ENCODE measurements around the gene CD99L2. TPM values are rescaled to one million over a fixed set of nuclear protein-coding genes. Genes with fewer than 3 reads are reported as not detected.

CD99L2 gene, protein sequence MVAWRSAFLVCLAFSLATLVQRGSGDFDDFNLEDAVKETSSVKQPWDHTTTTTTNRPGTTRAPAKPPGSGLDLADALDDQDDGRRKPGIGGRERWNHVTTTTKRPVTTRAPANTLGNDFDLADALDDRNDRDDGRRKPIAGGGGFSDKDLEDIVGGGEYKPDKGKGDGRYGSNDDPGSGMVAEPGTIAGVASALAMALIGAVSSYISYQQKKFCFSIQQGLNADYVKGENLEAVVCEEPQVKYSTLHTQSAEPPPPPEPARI
- 33.1 TPM for polyA plus RNA-seq (2013, experiment 1 of 2)
- polyA plus RNA-seq (2013, experiment 2 of 2), result 33.7 TPM

DNA sequence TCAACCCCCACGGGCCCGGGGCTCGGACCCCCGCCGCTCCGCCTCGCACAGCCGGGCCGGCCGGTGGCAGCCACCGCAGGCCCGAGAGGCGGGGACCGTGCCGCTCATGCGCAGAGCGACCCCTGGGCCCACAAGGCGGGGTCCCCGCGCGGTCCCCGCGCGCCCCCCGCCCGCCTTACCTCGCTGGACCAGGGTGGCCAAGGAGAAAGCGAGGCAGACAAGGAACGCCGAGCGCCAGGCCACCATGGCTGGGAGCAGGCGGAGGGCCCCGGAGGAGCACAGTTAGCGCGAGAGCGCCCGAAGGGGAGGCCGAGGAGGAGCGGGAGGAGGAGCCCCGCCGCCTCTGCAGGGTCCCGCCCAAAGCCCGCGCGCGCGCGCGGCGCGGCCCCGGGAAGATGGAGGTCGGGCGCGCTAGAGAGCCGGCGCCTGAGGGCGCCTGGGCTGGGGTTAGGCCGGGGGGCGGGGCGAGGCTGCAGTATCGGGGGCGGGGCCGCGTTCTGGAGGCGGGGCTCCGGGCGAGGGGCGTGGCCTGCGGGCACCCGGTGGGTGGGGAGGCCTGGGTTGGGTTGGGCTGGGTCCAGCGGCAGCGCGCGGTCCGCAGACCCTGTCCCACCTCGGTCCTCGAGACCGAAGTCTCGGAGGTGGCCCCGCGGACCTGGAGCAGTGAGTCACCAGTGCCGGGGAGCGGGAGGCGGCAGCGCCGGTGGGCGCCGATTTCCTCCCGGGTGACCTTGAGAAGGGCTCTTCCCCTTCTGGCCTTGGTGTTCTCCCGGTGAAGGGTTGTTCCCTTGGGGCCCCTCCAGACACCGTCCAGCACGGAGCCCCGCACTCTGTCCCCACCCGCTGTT is at the start of gene CD99L2:
TSS of gene CD99L2 (minus strand) at position 326 of the 848 bp plus-strand sequence. CDS start at position 246, 80 bp downstream.
- no peak within 1 kb of the TSS for H2BK5ac ChIP-seq (ENCODE audit: low read length)
- WGBS, 2 donors (ENCODE audit: extremely low coverage in 2 of 2, insufficient read length in 2 of 2, insufficient replicate concordance in 1 of 2), result no CpG with 5 or more reads among the region's 95 CpGs
- peak within 1 kb of the TSS; percentile 90 for H3K18ac ChIP-seq (ENCODE audit: low read length)

DNA sequence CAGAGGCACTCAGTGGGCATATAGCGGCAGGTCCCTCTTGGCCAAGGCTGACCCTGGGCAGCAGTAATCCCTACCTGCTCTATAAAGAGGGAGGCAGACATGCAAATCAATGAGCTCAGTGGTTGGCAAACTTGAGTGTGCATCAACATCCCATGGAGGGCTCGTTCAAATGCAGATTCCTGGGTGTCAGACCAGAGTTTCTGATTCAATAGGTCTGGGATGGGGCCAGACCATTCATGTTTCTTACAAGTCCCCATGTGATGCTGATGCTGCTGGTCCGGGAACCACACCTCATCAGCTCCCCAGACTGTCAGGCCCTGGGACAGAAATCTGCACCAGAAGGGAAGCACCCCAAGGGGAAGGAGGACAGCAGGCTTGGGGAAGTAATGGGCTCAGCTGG is 45.8 kb upstream of the CD99L2 start:
- no peak overlapping the region for H4K91ac ChIP-seq (ENCODE audit: low read depth, low read length, poor library complexity)
- no peak overlapping the region for H2AFZ ChIP-seq (ENCODE audit: low read length)
- H4K8ac ChIP-seq (ENCODE audit: low read depth, low read length), result no peak overlapping the region
- H2BK120ac ChIP-seq (ENCODE audit: low read depth, low read length), result no peak overlapping the region
- no peak overlapping the region for H3K18ac ChIP-seq (ENCODE audit: low read length)
- WGBS, 2 donors (ENCODE audit: extremely low coverage in 2 of 2, insufficient read length in 2 of 2, insufficient replicate concordance in 1 of 2), result no CpG with 5 or more reads among the region's 3 CpGs
- no peak overlapping the region for H3K4me2 ChIP-seq (ENCODE audit: insufficient read depth, low read length, poor library complexity, severe bottlenecking)
- no peaks in the 10 kb centered on the region for H3K4me1 ChIP-seq (ENCODE audit: control insufficient read depth in 2 of 2, insufficient read depth in 1 of 2, low read depth in 1 of 2, low read length in 2 of 2)
- no peak overlapping the region for H2BK12ac ChIP-seq (ENCODE audit: low read length)
- no peaks in the 10 kb centered on the region for H3K36me3 ChIP-seq (replicated peaks in 1 of 2; ENCODE audit: control insufficient read depth in 2 of 2, insufficient read depth in 2 of 2, low read length in 2 of 2)
- H2AK5ac ChIP-seq (ENCODE audit: low read depth, low read length), result no peak overlapping the region
- no peak for DNase-seq (ENCODE audit: low spot score)
- H3K23ac ChIP-seq (ENCODE audit: low read depth, low read length, poor library complexity), result no peak overlapping the region
- H3K4me3 ChIP-seq (ENCODE audit: low read length in 2 of 2), result no peak overlapping the region
- no peaks in the 10 kb centered on the region for H3K9me3 ChIP-seq (replicated peaks in 1 of 2; ENCODE audit: control insufficient read depth in 2 of 2, insufficient read depth in 1 of 2, low read depth in 1 of 2, low read length in 2 of 2)
- H3K14ac ChIP-seq (ENCODE audit: low read length), result no peak overlapping the region
- no peak overlapping the region for H3K27ac ChIP-seq (replicated peaks; ENCODE audit: low read length)
- no peak overlapping the region for H2BK15ac ChIP-seq (ENCODE audit: low read length)
- no peak overlapping the region for H3K4ac ChIP-seq (ENCODE audit: low read length)
- no peak overlapping the region for H3K9ac ChIP-seq (ENCODE audit: low read depth, low read length, poor library complexity)
- H3K79me1 ChIP-seq (ENCODE audit: low read depth, low read length), result no peaks in the 10 kb centered on the region
- no peak overlapping the region for H2BK5ac ChIP-seq (ENCODE audit: low read length)
- H3K27me3 ChIP-seq (ENCODE audit: control insufficient read depth in 3 of 3, insufficient read depth in 3 of 3, low read depth in 1 of 3, low read length in 3 of 3), result peaks cover 0 to 20% (median 0%) of the 10 kb centered on the region in 3 experiments

More for the DNA sequence above, at the start of gene CD99L2:
- Histone ChIP-seq H2AK5ac (ENCODE audit: low read depth, low read length) (no peak within 1 kb of the TSS), H3K4me3 (ENCODE audit: low read length in 2 of 2) (peak within 1 kb of the TSS; percentile 66 to 97), H2BK120ac (ENCODE audit: low read depth, low read length) (no peak within 1 kb of the TSS), H3K4me1 (ENCODE audit: control insufficient read depth in 2 of 2, insufficient read depth in 1 of 2, low read depth in 1 of 2, low read length in 2 of 2) (peaks cover 0 to 7% of the 10 kb centered on the region in 2 donors), H2AFZ (ENCODE audit: low read length) (peak within 1 kb of the TSS; percentile 90), H4K91ac (ENCODE audit: low read depth, low read length, poor library complexity) (no peak within 1 kb of the TSS), H3K79me1 (ENCODE audit: low read depth, low read length) (no peaks in the 10 kb centered on the region), H3K4ac (ENCODE audit: low read length) (no peak within 1 kb of the TSS), H2BK15ac (ENCODE audit: low read length) (no peak within 1 kb of the TSS), H3K14ac (ENCODE audit: low read length) (peak within 1 kb of the TSS; percentile 63), H2BK12ac (ENCODE audit: low read length) (no peak within 1 kb of the TSS), H3K9ac (ENCODE audit: low read depth, low read length, poor library complexity) (peak within 1 kb of the TSS; percentile 63), H3K27me3 (ENCODE audit: control insufficient read depth in 3 of 3, insufficient read depth in 3 of 3, low read depth in 1 of 3, low read length in 3 of 3) (peaks cover 0 to 27% (median 6%) of the 10 kb centered on the region in 3 experiments), H3K36me3 (replicated peaks in 1 of 2; ENCODE audit: control insufficient read depth in 2 of 2, insufficient read depth in 2 of 2, low read length in 2 of 2) (no peaks in the 10 kb centered on the region), H3K9me3 (replicated peaks in 1 of 2; ENCODE audit: control insufficient read depth in 2 of 2, insufficient read depth in 1 of 2, low read depth in 1 of 2, low read length in 2 of 2) (no peaks in the 10 kb centered on the region), H3K4me2 (ENCODE audit: insufficient read depth, low read length, poor library complexity, severe bottlenecking) (peak within 1 kb of the TSS; percentile 75), H4K8ac (ENCODE audit: low read depth, low read length) (no peak within 1 kb of the TSS), H3K23ac (ENCODE audit: low read depth, low read length, poor library complexity) (no peak within 1 kb of the TSS), H3K27ac (replicated peaks; ENCODE audit: low read length) (peak within 1 kb of the TSS; percentile 49)
- peak; percentile 76 for DNase-seq (ENCODE audit: low spot score)

DNA sequence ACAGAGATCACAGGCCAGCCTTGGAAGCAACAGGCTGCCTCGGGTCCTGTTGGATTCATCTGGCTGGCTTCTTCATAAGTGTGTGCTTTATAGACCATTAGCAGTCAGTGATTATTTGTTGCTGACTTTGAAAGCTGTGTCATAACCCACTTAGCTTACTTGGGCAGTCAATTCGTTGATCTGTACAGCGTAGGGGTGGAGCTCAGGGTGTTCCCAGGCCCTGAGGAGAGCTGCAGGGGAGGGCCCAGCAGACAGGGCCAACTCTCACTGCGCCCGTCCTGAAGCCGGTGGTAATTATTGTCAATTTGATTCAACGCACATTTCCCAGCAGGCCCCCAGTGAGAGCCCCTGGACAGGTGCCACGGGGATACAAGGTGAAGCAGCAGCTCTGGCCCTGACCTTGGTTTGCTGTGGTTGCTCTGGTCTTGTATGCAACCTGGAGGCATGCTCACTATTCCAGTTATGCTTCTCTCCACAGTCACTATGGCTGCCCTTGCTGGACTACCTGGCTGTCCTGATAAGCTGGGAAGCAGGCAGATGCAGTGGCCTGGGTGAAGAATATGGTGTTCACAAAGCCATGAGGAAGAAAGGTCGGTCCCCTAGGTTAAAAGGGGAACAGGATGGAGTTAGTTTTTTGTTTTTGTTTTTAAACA is 44.6 kb upstream of the CD99L2 start:
- H3K27ac ChIP-seq (replicated peaks; ENCODE audit: low read length), result no peak overlapping the region
- no peaks in the 10 kb centered on the region for H3K36me3 ChIP-seq (replicated peaks in 1 of 2; ENCODE audit: control insufficient read depth in 2 of 2, insufficient read depth in 2 of 2, low read length in 2 of 2)
- no peak overlapping the region for H2BK15ac ChIP-seq (ENCODE audit: low read length)
- no peaks in the 10 kb centered on the region for H3K4me1 ChIP-seq (ENCODE audit: control insufficient read depth in 2 of 2, insufficient read depth in 1 of 2, low read depth in 1 of 2, low read length in 2 of 2)
- H3K18ac ChIP-seq (ENCODE audit: low read length), result no peak overlapping the region
- no peak overlapping the region for H2BK120ac ChIP-seq (ENCODE audit: low read depth, low read length)
- H3K4me2 ChIP-seq (ENCODE audit: insufficient read depth, low read length, poor library complexity, severe bottlenecking), result no peak overlapping the region
- no peak overlapping the region for H3K14ac ChIP-seq (ENCODE audit: low read length)
- H2AFZ ChIP-seq (ENCODE audit: low read length), result no peak overlapping the region
- H3K4me3 ChIP-seq (ENCODE audit: low read length in 2 of 2), result no peak overlapping the region
- no peak overlapping the region for H3K9ac ChIP-seq (ENCODE audit: low read depth, low read length, poor library complexity)
- H2AK5ac ChIP-seq (ENCODE audit: low read depth, low read length), result no peak overlapping the region
- WGBS, 2 donors (ENCODE audit: extremely low coverage in 2 of 2, insufficient read length in 2 of 2, insufficient replicate concordance in 1 of 2), result no CpG with 5 or more reads among the region's 9 CpGs
- no peak overlapping the region for H3K4ac ChIP-seq (ENCODE audit: low read length)
- H4K91ac ChIP-seq (ENCODE audit: low read depth, low read length, poor library complexity), result no peak overlapping the region
- no peak overlapping the region for H2BK5ac ChIP-seq (ENCODE audit: low read length)
- peaks cover 0 to 20% (median 0%) of the 10 kb centered on the region in 3 experiments for H3K27me3 ChIP-seq (ENCODE audit: control insufficient read depth in 3 of 3, insufficient read depth in 3 of 3, low read depth in 1 of 3, low read length in 3 of 3)
- no peak overlapping the region for H4K8ac ChIP-seq (ENCODE audit: low read depth, low read length)
- no peaks in the 10 kb centered on the region for H3K79me1 ChIP-seq (ENCODE audit: low read depth, low read length)
- no peak for DNase-seq (ENCODE audit: low spot score)
- H2BK12ac ChIP-seq (ENCODE audit: low read length), result no peak overlapping the region
- no peak overlapping the region for H3K23ac ChIP-seq (ENCODE audit: low read depth, low read length, poor library complexity)
- no peaks in the 10 kb centered on the region for H3K9me3 ChIP-seq (replicated peaks in 1 of 2; ENCODE audit: control insufficient read depth in 2 of 2, insufficient read depth in 1 of 2, low read depth in 1 of 2, low read length in 2 of 2)

Data from neuronal stem cell (in vitro differentiated cells).